ENCODE results near the gene TTLL9. TPM values are rescaled to one million over a fixed set of nuclear protein-coding genes. Genes with fewer than 3 reads are reported as not detected.

The TTLL9 gene
- total and polyA plus RNA-seq, 4 donors: 0.06 to 0.08 TPM; not detected in 2

DNA sequence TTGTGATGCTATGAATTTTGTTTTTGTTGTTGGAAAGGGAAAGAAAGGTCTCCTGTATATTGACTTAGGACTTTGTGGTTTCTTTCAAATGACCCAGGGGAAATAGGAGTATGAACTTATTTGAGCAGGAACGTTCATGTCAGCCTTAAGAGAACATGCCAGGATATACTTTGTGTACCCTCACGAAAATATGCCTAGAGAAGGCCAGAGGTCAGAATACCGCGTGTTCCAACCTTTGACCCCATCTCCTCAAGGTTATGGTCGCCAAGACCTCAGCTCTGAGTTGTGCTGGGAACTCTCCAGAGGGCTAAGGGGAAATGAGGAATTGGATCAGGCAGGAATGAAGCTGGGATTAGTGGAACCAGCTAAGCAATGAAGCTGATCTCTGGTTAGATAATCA lies 11.5 kb downstream of the TTLL9 start:
- no peak for DNase-seq (ENCODE audit: low spot score)
- Histone ChIP-seq H3K9me3 (ENCODE audit: control insufficient read depth in 4 of 4, low read length in 3 of 4) (no peaks in the 10 kb centered on the region), H3K27me3 (ENCODE audit: control insufficient read depth in 4 of 4, insufficient read depth in 4 of 4, low read length in 3 of 4) (peaks cover 0 to 3% (median 0%) of the 10 kb centered on the region in 4 donors), H3K27ac (ENCODE audit: low read depth in 1 of 2, low read length in 2 of 2) (no peak overlapping the region), H3K9ac (ENCODE audit: low read depth in 1 of 2, low read length in 2 of 2) (no peak overlapping the region), H3K4me1 (ENCODE audit: control insufficient read depth in 4 of 4, insufficient read depth in 4 of 4, low read length in 3 of 4) (peaks cover 0 to 6% (median 2%) of the 10 kb centered on the region in 4 donors), H3K4me3 (ENCODE audit: low read depth in 1 of 3, low read length in 3 of 3) (no peak overlapping the region), H3K36me3 (ENCODE audit: control insufficient read depth in 4 of 4, insufficient read depth in 3 of 4, low read depth in 1 of 4, low read length in 3 of 4) (no peaks in the 10 kb centered on the region)
- 36% methylated on average over 5 of the region's 5 CpGs for WGBS
- TF ChIP-seq, protein P1, sequence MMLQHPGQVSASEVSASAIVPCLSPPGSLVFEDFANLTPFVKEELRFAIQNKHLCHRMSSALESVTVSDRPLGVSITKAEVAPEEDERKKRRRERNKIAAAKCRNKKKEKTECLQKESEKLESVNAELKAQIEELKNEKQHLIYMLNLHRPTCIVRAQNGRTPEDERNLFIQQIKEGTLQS (IDR thresholded peaks at IDR 0.05): no peak
- TF ChIP-seq HNF4G (IDR thresholded peaks at IDR 0.05) (no peak), TAF1 (conservative IDR thresholded peaks at IDR 0.05) (no peak), YY1 (IDR thresholded peaks at IDR 0.05) (no peak), GABPA (IDR thresholded peaks at IDR 0.05 in 1 of 2, conservative IDR thresholded peaks at IDR 0.05 in 1 of 2) (no peak), RAD21 (IDR thresholded peaks at IDR 0.05) (no peak), FOXA1 (IDR thresholded peaks at IDR 0.05) (no peak), SP1 (IDR thresholded peaks at IDR 0.05) (no peak), HNF4A (conservative IDR thresholded peaks at IDR 0.05) (no peak), FOXA2 (IDR thresholded peaks at IDR 0.05) (no peak)
- TF ChIP-seq, protein P2, sequence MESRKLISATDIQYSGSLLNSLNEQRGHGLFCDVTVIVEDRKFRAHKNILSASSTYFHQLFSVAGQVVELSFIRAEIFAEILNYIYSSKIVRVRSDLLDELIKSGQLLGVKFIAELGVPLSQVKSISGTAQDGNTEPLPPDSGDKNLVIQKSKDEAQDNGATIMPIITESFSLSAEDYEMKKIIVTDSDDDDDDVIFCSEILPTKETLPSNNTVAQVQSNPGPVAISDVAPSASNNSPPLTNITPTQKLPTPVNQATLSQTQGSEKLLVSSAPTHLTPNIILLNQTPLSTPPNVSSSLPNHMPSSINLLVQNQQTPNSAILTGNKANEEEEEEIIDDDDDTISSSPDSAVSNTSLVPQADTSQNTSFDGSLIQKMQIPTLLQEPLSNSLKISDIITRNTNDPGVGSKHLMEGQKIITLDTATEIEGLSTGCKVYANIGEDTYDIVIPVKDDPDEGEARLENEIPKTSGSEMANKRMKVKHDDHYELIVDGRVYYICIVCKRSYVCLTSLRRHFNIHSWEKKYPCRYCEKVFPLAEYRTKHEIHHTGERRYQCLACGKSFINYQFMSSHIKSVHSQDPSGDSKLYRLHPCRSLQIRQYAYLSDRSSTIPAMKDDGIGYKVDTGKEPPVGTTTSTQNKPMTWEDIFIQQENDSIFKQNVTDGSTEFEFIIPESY (IDR thresholded peaks at IDR 0.05): no peak

DNA sequence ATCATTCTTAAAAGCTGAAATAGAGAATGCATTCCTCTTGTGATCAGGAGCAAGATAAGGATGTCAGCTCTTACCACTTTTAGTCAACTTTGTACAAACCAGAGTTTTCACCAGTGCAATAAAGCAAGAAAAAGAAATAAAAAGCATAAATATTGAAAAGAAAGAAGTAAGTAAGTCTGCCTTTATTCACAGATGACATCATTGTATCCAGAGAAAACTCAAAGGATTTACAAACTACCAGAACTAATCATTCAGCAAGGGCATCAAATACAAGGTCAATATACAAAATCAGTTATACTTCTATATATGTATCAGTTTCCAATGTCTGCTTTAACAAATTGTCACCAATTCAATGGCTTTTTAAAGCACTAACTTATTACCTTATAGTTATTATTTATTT lies 13.4 kb downstream of the TTLL9 start:
- Histone ChIP-seq H3K9me3 (ENCODE audit: control insufficient read depth in 4 of 4, low read length in 3 of 4) (no peaks in the 10 kb centered on the region), H3K9ac (ENCODE audit: low read depth in 1 of 2, low read length in 2 of 2) (no peak overlapping the region), H3K27me3 (ENCODE audit: control insufficient read depth in 4 of 4, insufficient read depth in 4 of 4, low read length in 3 of 4) (peaks cover 0 to 3% (median 0%) of the 10 kb centered on the region in 4 donors), H3K27ac (ENCODE audit: low read depth in 1 of 2, low read length in 2 of 2) (no peak overlapping the region), H3K36me3 (ENCODE audit: control insufficient read depth in 4 of 4, insufficient read depth in 3 of 4, low read depth in 1 of 4, low read length in 3 of 4) (no peaks in the 10 kb centered on the region), H3K4me1 (ENCODE audit: control insufficient read depth in 4 of 4, insufficient read depth in 4 of 4, low read length in 3 of 4) (peaks cover 0 to 6% (median 2%) of the 10 kb centered on the region in 4 donors), H3K4me3 (ENCODE audit: low read depth in 1 of 3, low read length in 3 of 3) (no peak overlapping the region)
- TF ChIP-seq EGR1 (IDR thresholded peaks at IDR 0.05; ENCODE audit: low read depth in 2 of 2): no peak
- no peak for TF ChIP-seq YY1 (IDR thresholded peaks at IDR 0.05)
- TF ChIP-seq NR2F2 (IDR thresholded peaks at IDR 0.05): no peak
- DNase-seq (ENCODE audit: low spot score): no peak

DNA sequence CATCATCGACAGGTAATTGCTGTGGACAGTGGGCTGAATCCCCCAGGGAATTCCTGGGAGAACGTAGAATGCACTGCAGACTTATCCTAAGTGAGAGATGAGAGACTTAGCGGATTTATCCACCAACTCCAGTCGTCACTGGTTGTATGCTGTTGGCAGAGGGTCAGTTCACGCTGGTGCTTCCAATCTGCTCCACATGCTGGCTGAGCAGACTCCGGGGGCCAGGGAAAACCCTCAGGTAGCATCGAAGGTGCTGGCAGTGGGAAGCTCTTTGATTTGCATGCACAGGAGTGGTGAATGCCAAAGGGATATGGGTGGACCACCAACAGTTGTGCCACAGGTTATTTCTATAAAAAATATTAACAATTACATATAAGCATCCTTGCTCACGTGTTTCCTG lies 20.2 kb downstream of the TTLL9 start:
- Histone ChIP-seq H3K36me3 (ENCODE audit: control insufficient read depth in 4 of 4, insufficient read depth in 3 of 4, low read depth in 1 of 4, low read length in 3 of 4) (no peaks in the 10 kb centered on the region), H3K4me1 (ENCODE audit: control insufficient read depth in 4 of 4, insufficient read depth in 4 of 4, low read length in 3 of 4) (no peaks in the 10 kb centered on the region), H3K27me3 (ENCODE audit: control insufficient read depth in 4 of 4, insufficient read depth in 4 of 4, low read length in 3 of 4) (peaks cover 0 to 3% (median 0%) of the 10 kb centered on the region in 4 donors), H3K9me3 (ENCODE audit: control insufficient read depth in 4 of 4, low read length in 3 of 4) (no peaks in the 10 kb centered on the region), H3K4me3 (ENCODE audit: low read depth in 1 of 3, low read length in 3 of 3) (no peak overlapping the region), H3K27ac (ENCODE audit: low read depth in 1 of 2, low read length in 2 of 2) (no peak overlapping the region), H3K9ac (ENCODE audit: low read depth in 1 of 2, low read length in 2 of 2) (no peak overlapping the region)
- TF ChIP-seq, protein P3, sequence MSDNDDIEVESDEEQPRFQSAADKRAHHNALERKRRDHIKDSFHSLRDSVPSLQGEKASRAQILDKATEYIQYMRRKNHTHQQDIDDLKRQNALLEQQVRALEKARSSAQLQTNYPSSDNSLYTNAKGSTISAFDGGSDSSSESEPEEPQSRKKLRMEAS (IDR thresholded peaks at IDR 0.05): no peak
- no peak for TF ChIP-seq HNF4G (IDR thresholded peaks at IDR 0.05)
- no peak for TF ChIP-seq NR2F2 (IDR thresholded peaks at IDR 0.05)
- no peak for TF ChIP-seq TAF1 (conservative IDR thresholded peaks at IDR 0.05)
- no peak for TF ChIP-seq FOXA1 (IDR thresholded peaks at IDR 0.05)
- WGBS: 65% methylated on average over 8 of the region's 8 CpGs
- no peak for DNase-seq (ENCODE audit: low spot score)
